Measurements from ENCODE around the gene CHAF1A. TPM values are rescaled to one million over a fixed set of nuclear protein-coding genes. Genes with fewer than 3 reads are reported as not detected.

CHAF1A gene
- total RNA-seq, 1 experiment from 2014 or later = 30.0 TPM

DNA sequence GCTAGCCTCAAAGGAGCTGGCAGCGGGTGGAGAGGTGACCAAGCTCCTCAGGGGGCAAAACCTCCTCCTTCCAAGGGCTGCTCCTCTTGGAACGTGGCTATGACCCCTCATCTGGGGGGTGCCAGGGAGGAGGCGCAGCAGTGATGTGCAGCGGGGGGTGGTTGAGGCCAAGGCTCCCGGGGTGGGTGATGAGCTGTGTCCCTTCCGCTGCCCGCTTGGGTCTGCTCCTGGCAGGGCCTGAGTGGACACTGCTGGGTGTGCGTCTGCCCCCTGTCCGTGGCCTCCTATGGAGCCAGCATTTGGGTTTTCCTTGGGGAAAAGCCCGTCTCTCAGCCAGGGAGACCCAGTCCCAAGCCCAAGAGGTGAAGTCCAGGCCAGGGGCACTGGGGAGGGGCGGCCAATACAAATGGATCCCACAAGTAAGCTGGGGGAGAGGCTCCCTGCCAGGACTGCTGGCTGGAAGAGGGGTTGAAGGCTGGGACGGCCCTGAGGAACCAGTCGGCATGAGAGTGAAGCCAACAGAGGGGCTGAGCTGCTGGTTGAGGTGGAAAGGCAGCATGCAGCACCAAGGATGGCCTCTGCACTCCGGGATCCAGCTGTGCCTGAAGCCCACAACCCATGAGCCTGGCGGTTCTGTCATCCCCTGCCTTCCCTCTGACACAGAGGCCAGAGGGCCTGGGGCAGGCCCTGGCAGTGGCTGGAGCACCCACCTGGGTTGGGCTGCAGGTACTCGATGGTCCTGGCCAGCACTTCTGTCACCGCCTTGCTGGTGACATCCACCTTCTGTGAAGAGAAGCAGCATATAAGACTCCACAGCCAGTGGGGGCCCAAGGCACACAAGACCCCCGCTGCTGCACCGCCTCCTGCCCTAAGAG lies 36.4 kb upstream of the CHAF1A start:
- Histone ChIP-seq H3F3A (ENCODE audit: insufficient read depth, low read depth) (no peaks in the 10 kb centered on the region), H3K79me2 (ENCODE audit: low read depth) (no peaks in the 10 kb centered on the region), H3K4me3 (no peak overlapping the region), H4K20me1 (ENCODE audit: insufficient read depth) (no peaks in the 10 kb centered on the region), H3K9me3 (ENCODE audit: insufficient read depth, low read depth) (no peaks in the 10 kb centered on the region), H3K4me2 (no peak overlapping the region), H3K4me1 (replicated peaks; ENCODE audit: insufficient read depth) (no peaks in the 10 kb centered on the region), H3K36me3 (ENCODE audit: low read depth) (no peaks in the 10 kb centered on the region), H3K27me3 (ENCODE audit: insufficient read depth, low read depth) (no peaks in the 10 kb centered on the region), H3K27ac (no peak overlapping the region), H2AFZ (no peak overlapping the region), H3K9me2 (ENCODE audit: insufficient read depth) (no peaks in the 10 kb centered on the region)
- no TSS peak for BruUV-seq (replicated peaks)
- intact Hi-C loops (cut with micrococcal nuclease; ENCODE audit: unreplicated experiment) = no loop called here
- POLR2A ChIA-PET (ENCODE audit: unreplicated experiment) = interaction anchor here (0.6 kb wide), 1 partner anchor 36 kb away, joined by 7 read pairs; the partner anchor contains the start of gene CHAF1A
- no peak for DNase-seq
- no peak for TF ChIP-seq EZH2 (IDR thresholded peaks at IDR 0.05; ENCODE audit: low read depth)
- CTCF ChIA-PET = no interaction called here

GRCh38 chr19:4366666-4367335 lies 35.6 kb upstream of the CHAF1A start:
- Histone ChIP-seq H2AFZ (no peak overlapping the region), H3K36me3 (ENCODE audit: low read depth) (no peaks in the 10 kb centered on the region), H3K4me2 (no peak overlapping the region), H3K79me2 (ENCODE audit: low read depth) (no peaks in the 10 kb centered on the region), H3K27ac (no peak overlapping the region), H4K20me1 (ENCODE audit: insufficient read depth) (no peaks in the 10 kb centered on the region), H3K4me1 (replicated peaks; ENCODE audit: insufficient read depth) (no peaks in the 10 kb centered on the region), H3K9me3 (ENCODE audit: insufficient read depth, low read depth) (no peaks in the 10 kb centered on the region), H3F3A (ENCODE audit: insufficient read depth, low read depth) (no peaks in the 10 kb centered on the region), H3K27me3 (ENCODE audit: insufficient read depth, low read depth) (no peaks in the 10 kb centered on the region), H3K4me3 (no peak overlapping the region), H3K9me2 (ENCODE audit: insufficient read depth) (no peaks in the 10 kb centered on the region)
- POLR2A ChIA-PET (ENCODE audit: unreplicated experiment) = no interaction called here
- intact Hi-C loops (cut with micrococcal nuclease; ENCODE audit: unreplicated experiment) = no loop called here
- BruUV-seq (replicated peaks) = no TSS peak
- CTCF ChIA-PET = no interaction called here
- TF ChIP-seq, protein P1, sequence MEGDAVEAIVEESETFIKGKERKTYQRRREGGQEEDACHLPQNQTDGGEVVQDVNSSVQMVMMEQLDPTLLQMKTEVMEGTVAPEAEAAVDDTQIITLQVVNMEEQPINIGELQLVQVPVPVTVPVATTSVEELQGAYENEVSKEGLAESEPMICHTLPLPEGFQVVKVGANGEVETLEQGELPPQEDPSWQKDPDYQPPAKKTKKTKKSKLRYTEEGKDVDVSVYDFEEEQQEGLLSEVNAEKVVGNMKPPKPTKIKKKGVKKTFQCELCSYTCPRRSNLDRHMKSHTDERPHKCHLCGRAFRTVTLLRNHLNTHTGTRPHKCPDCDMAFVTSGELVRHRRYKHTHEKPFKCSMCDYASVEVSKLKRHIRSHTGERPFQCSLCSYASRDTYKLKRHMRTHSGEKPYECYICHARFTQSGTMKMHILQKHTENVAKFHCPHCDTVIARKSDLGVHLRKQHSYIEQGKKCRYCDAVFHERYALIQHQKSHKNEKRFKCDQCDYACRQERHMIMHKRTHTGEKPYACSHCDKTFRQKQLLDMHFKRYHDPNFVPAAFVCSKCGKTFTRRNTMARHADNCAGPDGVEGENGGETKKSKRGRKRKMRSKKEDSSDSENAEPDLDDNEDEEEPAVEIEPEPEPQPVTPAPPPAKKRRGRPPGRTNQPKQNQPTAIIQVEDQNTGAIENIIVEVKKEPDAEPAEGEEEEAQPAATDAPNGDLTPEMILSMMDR (conservative IDR thresholded peaks at IDR 0.05) = no peak
- no peak for TF ChIP-seq EZH2 (IDR thresholded peaks at IDR 0.05; ENCODE audit: low read depth)
- DNase-seq = no peak

GRCh38 chr19:4367336-4367723 lies 35.1 kb upstream of the CHAF1A start:
- no peak for DNase-seq
- BruUV-seq (replicated peaks) = no TSS peak
- Histone ChIP-seq H3K27me3 (ENCODE audit: insufficient read depth, low read depth) (no peaks in the 10 kb centered on the region), H3K4me2 (no peak overlapping the region), H3K27ac (no peak overlapping the region), H4K20me1 (ENCODE audit: insufficient read depth) (no peaks in the 10 kb centered on the region), H3K4me1 (replicated peaks; ENCODE audit: insufficient read depth) (no peaks in the 10 kb centered on the region), H3K9me2 (ENCODE audit: insufficient read depth) (no peaks in the 10 kb centered on the region), H3K4me3 (no peak overlapping the region), H3K9me3 (ENCODE audit: insufficient read depth, low read depth) (no peaks in the 10 kb centered on the region), H3K36me3 (ENCODE audit: low read depth) (no peaks in the 10 kb centered on the region), H3K79me2 (ENCODE audit: low read depth) (peaks cover 1% of the 10 kb centered on the region; the same call in 1 of the 2 replicates), H2AFZ (no peak overlapping the region), H3F3A (ENCODE audit: insufficient read depth, low read depth) (no peaks in the 10 kb centered on the region)
- ChIA-PET CTCF (no interaction called here), POLR2A (ENCODE audit: unreplicated experiment) (no interaction called here)
- no peak for TF ChIP-seq EZH2 (IDR thresholded peaks at IDR 0.05; ENCODE audit: low read depth)
- TF ChIP-seq, protein P1 (conservative IDR thresholded peaks at IDR 0.05) = no peak
- intact Hi-C loops (cut with micrococcal nuclease; ENCODE audit: unreplicated experiment) = no loop called here

All from PC-9 (cell line).